GM20000 (cell line): ENCODE results near the gene PROK2.

Experiments used
- DNase-seq: peaks from one replicate; pipeline ENCODE4 v3.0.0; 2012; ENCODE audit warnings: low spot score
- CTCF ChIP-seq: IDR thresholded peaks from 2 replicates; pipeline ENCODE4 v1.5.1; 2012; ENCODE audit warnings: mild to moderate bottlenecking, control low read depth; ENCODE audit errors: extremely low read depth, missing control alignments

Gene PROK2

DNA sequence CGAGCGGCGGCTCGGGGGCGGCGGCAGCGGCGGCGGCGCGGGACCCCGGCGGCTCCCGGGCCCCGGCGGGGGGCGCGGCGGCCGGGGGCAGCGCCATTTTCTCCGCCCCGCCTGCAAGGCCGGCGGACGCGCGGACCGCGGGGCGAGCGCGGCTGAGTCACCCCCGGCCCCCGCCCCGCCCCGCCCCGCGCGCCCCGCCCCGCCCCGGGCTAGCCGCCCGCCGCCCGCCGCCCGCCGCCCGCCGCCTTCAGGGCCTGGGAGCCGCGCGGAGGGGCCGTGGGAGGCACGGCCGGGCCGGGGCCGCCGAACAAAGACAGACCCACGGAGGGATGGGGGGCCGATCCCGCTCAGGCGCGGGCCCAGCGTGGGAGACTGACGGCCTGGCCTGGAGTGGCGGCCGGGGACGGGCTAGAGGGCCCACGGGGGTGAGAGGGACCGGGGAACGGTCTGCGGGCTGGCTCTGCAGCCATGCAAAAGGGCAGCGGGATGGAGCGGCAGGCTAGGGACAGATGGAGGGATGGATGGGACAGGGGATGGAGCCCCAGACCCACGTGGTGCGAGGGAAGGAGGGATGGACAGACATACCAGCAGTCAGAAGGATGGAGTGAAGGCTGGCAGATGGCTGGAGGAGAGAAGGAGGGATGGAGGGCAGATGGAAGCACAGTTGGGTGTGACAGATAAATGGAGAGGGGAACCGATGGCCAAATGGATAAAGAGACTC, 59.5 kb downstream of the PROK2 start, which contains the start of gene EIF4E3:
EIF4E3 (minus strand) TSS at position 132 of the 721 bp plus-strand sequence; CDS start at position 97, 35 bp downstream.
- peak; percentile 88 for DNase-seq
- TF ChIP-seq CTCF: no peak

- peak; percentile 67 for DNase-seq
- TF ChIP-seq CTCF: no peak
These were observed 60.2 kb downstream of the PROK2 start for GRCh38 chr3:71724584-71725270.

DNA sequence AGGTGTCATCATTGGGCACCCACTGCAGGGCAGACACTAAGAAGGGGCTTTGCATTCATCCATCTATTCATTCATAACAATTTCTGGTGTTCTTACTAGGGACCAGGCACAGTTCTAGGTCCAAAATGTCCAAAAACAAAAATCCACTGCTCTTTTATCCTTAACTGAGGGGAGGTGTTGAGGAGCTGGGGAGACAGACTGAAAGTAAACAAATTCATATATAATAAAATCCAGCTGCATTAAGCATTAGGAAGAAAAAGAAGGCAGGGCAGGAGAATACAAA, 60.8 kb downstream of the PROK2 start:
- no peak for TF ChIP-seq CTCF
- DNase-seq: no peak

- TF ChIP-seq CTCF: no peak
- peak; percentile 57 for DNase-seq
These were observed 61.3 kb downstream of the PROK2 start for GRCh38 chr3:71723452-71724170.

DNA sequence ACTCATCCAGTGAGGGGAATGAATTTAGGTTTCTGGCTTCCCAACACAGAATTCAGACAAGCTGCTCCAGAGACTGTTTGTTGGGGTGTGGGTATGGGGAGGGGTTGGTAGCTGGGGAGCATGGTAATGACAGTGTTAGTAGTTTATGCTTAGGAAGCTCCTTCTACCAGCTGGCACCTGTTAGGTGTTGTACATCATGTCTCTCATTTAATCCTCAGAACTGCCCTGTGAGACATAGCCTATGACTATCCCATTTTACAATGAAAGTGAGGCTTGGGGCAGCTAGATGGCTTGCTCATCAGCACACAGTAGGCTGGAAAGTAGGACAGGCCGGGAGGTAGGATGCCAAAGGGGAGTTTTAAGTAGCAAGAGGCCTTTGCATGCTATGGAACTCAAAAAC, 62.3 kb downstream of the PROK2 start:
- no peak for DNase-seq
- TF ChIP-seq CTCF: no peak
